Fibroblast of lung (primary cell): ENCODE measurements around the gene ATP8A1.

Experiments
- CTCF ChIP-seq, 2 donors: IDR thresholded peaks in 1 of 2; conservative IDR thresholded peaks in 1 of 2; 1 replicate in 1 of 2; 2 replicates in 1 of 2; pipeline ENCODE4 v1.5.1; 2011 to 2012; ENCODE audit warnings: low read length in 2 of 2, control low read depth in 1 of 2, inconsistent platforms in 1 of 2, low read depth in 1 of 2, mild to moderate bottlenecking in 1 of 2
- EZH2 ChIP-seq: IDR thresholded peaks from 2 replicates; pipeline ENCODE4 v1.5.1; 2012; ENCODE audit warnings: low read length, control low read depth, mild to moderate bottlenecking; ENCODE audit errors: missing control alignments

GRCh38 chr4:42654631-42655268 is 2.2 kb downstream of the ATP8A1 start:
- TF ChIP-seq CTCF (conservative IDR thresholded peaks at IDR 0.05 in 1 of 2, IDR thresholded peaks at IDR 0.05 in 1 of 2; ENCODE audit: low read depth in 1 of 2, low read length in 2 of 2), result no peak
- TF ChIP-seq EZH2, result no peak
